Measurements from ENCODE around the gene C2CD2.

Gene C2CD2

GRCh38 chr21:41845310-41846032 lies 108.3 kb downstream of the C2CD2 start:
- DNase-seq (ENCODE audit: low read depth) = no peak

- no peak for DNase-seq (ENCODE audit: low read depth)
Measured at GRCh38 chr21:41843584-41843983, 110.2 kb downstream of the C2CD2 start.

GRCh38 chr21:41840880-41841279 lies 112.9 kb downstream of the C2CD2 start:
- no peak for DNase-seq (ENCODE audit: low read depth)

GRCh38 chr21:41839387-41840000 lies 114.3 kb downstream of the C2CD2 start:
- DNase-seq (ENCODE audit: low read depth) = no peak

GRCh38 chr21:41837756-41838297 lies 116.0 kb downstream of the C2CD2 start:
- DNase-seq (ENCODE audit: low read depth) = no peak

GRCh38 chr21:41836166-41837015 lies 117.4 kb downstream of the C2CD2 start:
- DNase-seq (ENCODE audit: low read depth) = no peak

- no peak for DNase-seq (ENCODE audit: low read depth)
Measured at GRCh38 chr21:41835711-41836154, 118.1 kb downstream of the C2CD2 start.
